KOPT-K1 (cell line): Measurements from ENCODE around the gene PAQR9.

ENCODE experiments used
- H3K27ac ChIP-seq: fragments of 200-600 bp; sonication (generic); 2 replicates; pipeline ENCODE4 v1.5.1; 2016; ENCODE audit warnings: antibody characterized with exemption, mild to moderate bottlenecking, low read depth, low read length; ENCODE audit not compliant: poor library complexity, severe bottlenecking
- H3K36me3 ChIP-seq: fragments of 200-600 bp; sonication (generic); 2 replicates; pipeline ENCODE4 v1.5.1; 2017; ENCODE audit warnings: antibody characterized with exemption, mild to moderate bottlenecking, low read length, moderate library complexity; ENCODE audit not compliant: insufficient read depth
- H3K9me3 ChIP-seq: fragments of 200-600 bp; sonication (generic); 2 replicates; pipeline ENCODE4 v1.5.1; 2017; ENCODE audit warnings: antibody characterized with exemption, low read length, mild to moderate bottlenecking; ENCODE audit not compliant: insufficient read depth, poor library complexity, severe bottlenecking

Gene PAQR9

GRCh38 chr3:142963516-142964448 is at the start of gene PAQR9:
TSS of gene PAQR9 (minus strand) at chr3:142963674. CDS start at chr3:142963336, 338 bp downstream.
- Histone ChIP-seq H3K9me3 (peaks cover 18% of the 10 kb centered on the region), H3K27ac (no peak within 1 kb of the TSS), H3K36me3 (no peaks in the 10 kb centered on the region)

GRCh38 chr3:143011705-143012104 is 48.2 kb upstream of the PAQR9 start:
- peaks cover 60% of the 10 kb centered on the region for H3K36me3 ChIP-seq

GRCh38 chr3:143010024-143010423 is 46.5 kb upstream of the PAQR9 start:
- H3K27ac ChIP-seq, result no peak overlapping the region
- H3K36me3 ChIP-seq, result peaks cover 52% of the 10 kb centered on the region
- no peaks in the 10 kb centered on the region for H3K9me3 ChIP-seq

More at GRCh38 chr3:143011705-143012104, 48.2 kb upstream of the PAQR9 start:
- H3K9me3 ChIP-seq, result no peaks in the 10 kb centered on the region
- H3K27ac ChIP-seq, result no peak overlapping the region

- no peak overlapping the region for H3K27ac ChIP-seq
- H3K9me3 ChIP-seq, result no peaks in the 10 kb centered on the region
- peaks cover 10% of the 10 kb centered on the region; the same call in 1 of the 2 replicates for H3K36me3 ChIP-seq
These were observed 41.3 kb upstream of the PAQR9 start for GRCh38 chr3:143004823-143005222.

- H3K9me3 ChIP-seq, result no peaks in the 10 kb centered on the region
- peak overlapping the region; percentile 79 for H3K27ac ChIP-seq
- H3K36me3 ChIP-seq, result peaks cover 10% of the 10 kb centered on the region; the same call in 1 of the 2 replicates
These were observed 39.3 kb upstream of the PAQR9 start for GRCh38 chr3:143002727-143003126.

GRCh38 chr3:143002083-143002712 is 38.7 kb upstream of the PAQR9 start:
- H3K36me3 ChIP-seq, result peaks cover 10% of the 10 kb centered on the region; the same call in 1 of the 2 replicates
- peak overlapping the region; percentile 79 for H3K27ac ChIP-seq
- H3K9me3 ChIP-seq, result no peaks in the 10 kb centered on the region

GRCh38 chr3:143001369-143002082 is 38.1 kb upstream of the PAQR9 start, which contains the start of gene U2SURP:
TSS of gene U2SURP (plus strand) at chr3:143001570. CDS start at chr3:143001629, 59 bp downstream.
- H3K9me3 ChIP-seq, result no peaks in the 10 kb centered on the region
- peak within 1 kb of the TSS; percentile 79 for H3K27ac ChIP-seq
- H3K36me3 ChIP-seq, result 0 out of 2 replicates have a peak, but pooled peaks cover 10% of the 10 kb centered on the region

- no peaks in the 10 kb centered on the region for H3K9me3 ChIP-seq
- H3K27ac ChIP-seq, result peak overlapping the region; percentile 79
- 0 out of 2 replicates have a peak, but pooled peaks cover 10% of the 10 kb centered on the region for H3K36me3 ChIP-seq
These were observed 37.5 kb upstream of the PAQR9 start for GRCh38 chr3:143001034-143001368.

- 0 out of 2 replicates have a peak, but pooled peaks cover 6% of the 10 kb centered on the region for H3K36me3 ChIP-seq
- no peaks in the 10 kb centered on the region for H3K9me3 ChIP-seq
- H3K27ac ChIP-seq, result peak overlapping the region; percentile 79
These were observed 37.1 kb upstream of the PAQR9 start for GRCh38 chr3:143000528-143000927.

GRCh38 chr3:142999881-143000280 is 36.4 kb upstream of the PAQR9 start:
- no peaks in the 10 kb centered on the region for H3K36me3 ChIP-seq
- no peaks in the 10 kb centered on the region for H3K9me3 ChIP-seq
- H3K27ac ChIP-seq, result no peak overlapping the region

- Histone ChIP-seq H3K27ac (no peak overlapping the region), H3K36me3 (no peaks in the 10 kb centered on the region), H3K9me3 (no peaks in the 10 kb centered on the region)
These were observed 35.0 kb upstream of the PAQR9 start for GRCh38 chr3:142998439-142998838.

- Histone ChIP-seq H3K9me3 (no peaks in the 10 kb centered on the region), H3K27ac (no peak overlapping the region), H3K36me3 (no peaks in the 10 kb centered on the region)
These were observed 33.9 kb upstream of the PAQR9 start for GRCh38 chr3:142997330-142997729.

- no peak overlapping the region for H3K27ac ChIP-seq
- no peaks in the 10 kb centered on the region for H3K9me3 ChIP-seq
- H3K36me3 ChIP-seq, result no peaks in the 10 kb centered on the region
These were observed 30.5 kb upstream of the PAQR9 start for GRCh38 chr3:142993958-142994442.

- Histone ChIP-seq H3K36me3 (no peaks in the 10 kb centered on the region), H3K27ac (no peak overlapping the region), H3K9me3 (no peaks in the 10 kb centered on the region)
These were observed 28.8 kb upstream of the PAQR9 start for GRCh38 chr3:142992323-142992722.

- H3K27ac ChIP-seq, result no peak overlapping the region
- no peaks in the 10 kb centered on the region for H3K36me3 ChIP-seq
- H3K9me3 ChIP-seq, result no peaks in the 10 kb centered on the region
These were observed 27.2 kb upstream of the PAQR9 start for GRCh38 chr3:142990721-142991120.
